Vagina (tissue), 2 donors: Measurements from ENCODE around the gene DEF6. TPM values are rescaled to one million over a fixed set of nuclear protein-coding genes. Genes with fewer than 3 reads are reported as not detected.

Source experiments
- DNase-seq, 2 donors: peaks; one replicate each; pipeline ENCODE4 v3.0.0-alpha.2; 2017; ENCODE audit errors: extremely low spot score in 2 of 2
- H3K27ac ChIP-seq: fragments of 200-600 bp; sonication (generic); one replicate; pipeline ENCODE4 v1.5.1; 2019
- H3K27me3 ChIP-seq: fragments of 200-600 bp; sonication (generic); one replicate; pipeline ENCODE4 v1.5.1; 2019
- H3K36me3 ChIP-seq, 2 donors: fragments of 200-600 bp; sonication (generic); one replicate each; pipeline ENCODE4 v1.5.1; 2017 to 2019
- H3K4me1 ChIP-seq: fragments of 200-600 bp; sonication (generic); one replicate; pipeline ENCODE4 v1.5.1; 2019
- H3K4me3 ChIP-seq, 2 donors: fragments of 200-600 bp; sonication (generic); 1 replicate in 1 of 2; 2 replicates in 1 of 2; pipeline ENCODE4 v1.5.1; 2016 to 2019
- H3K9me3 ChIP-seq: fragments of 200-600 bp; sonication (generic); one replicate; pipeline ENCODE4 v1.5.1; 2019
- CTCF ChIP-seq, 3 experiments: fragments of 450-650 bp in 2 of 3; fragments of 200-600 bp in 1 of 3; sonication (generic) in 1 of 3; IDR thresholded peaks; one replicate each; pipeline ENCODE4 v1.5.1; 2017 to 2019; ENCODE audit warnings: antibody characterized with exemption in 3 of 3, mild to moderate bottlenecking in 2 of 3, moderate library complexity in 2 of 3
- POLR2A ChIP-seq, 2 donors: fragments of 450-650 bp; IDR thresholded peaks; one replicate each; pipeline ENCODE4 v1.6.1; 2017; ENCODE audit warnings: antibody characterized with exemption in 2 of 2, mild to moderate bottlenecking in 2 of 2, moderate library complexity in 2 of 2
- POLR2AphosphoS5 ChIP-seq, 2 donors: sonication (generic); formaldehyde crosslinking; IDR thresholded peaks; one replicate each; pipeline ENCODE4 v1.9.0; 2017; ENCODE audit warnings: antibody characterized with exemption in 2 of 2, mild to moderate bottlenecking in 2 of 2, low read depth in 1 of 2; ENCODE audit not compliant: insufficient read depth in 1 of 2
- intact Hi-C: fragments of 100-400 bp; cut with DNase I; formaldehyde crosslinking; loops from one replicate; pipeline ENCODE4 v1.15.1; 2023
- total RNA-seq: library from RNA; depleted of rRNA; stranded (reverse); fragments of >200 nt; gene quantifications from one replicate; pipeline ENCODE4 v1.2.3, GENCODE V29; 2016

DEF6 gene
- total RNA-seq, 1 donor from 2014 or later = 23.1 TPM

GRCh38 chr6:35278708-35279107, 18.9 kb upstream of the DEF6 start:
- TF ChIP-seq POLR2A (IDR thresholded peaks at IDR 0.05) (no peak), CTCF (IDR thresholded peaks at IDR 0.05) (no peak), POLR2AphosphoS5 (IDR thresholded peaks at IDR 0.05; ENCODE audit: insufficient read depth in 1 of 2, low read depth in 1 of 2) (no peak)
- peaks cover 8% of the 10 kb centered on the region for H3K4me1 ChIP-seq
- no peaks in the 10 kb centered on the region for H3K27me3 ChIP-seq
- intact Hi-C loops = no loop called here
- DNase-seq = no peak
- no peak overlapping the region for H3K4me3 ChIP-seq
- peaks cover 0 to 28% of the 10 kb centered on the region in 2 donors for H3K36me3 ChIP-seq
- H3K27ac ChIP-seq = no peak overlapping the region
- H3K9me3 ChIP-seq = no peaks in the 10 kb centered on the region

GRCh38 chr6:35280903-35281302, 16.7 kb upstream of the DEF6 start:
- Histone ChIP-seq H3K9me3 (no peaks in the 10 kb centered on the region), H3K36me3 (peaks cover 0 to 43% of the 10 kb centered on the region in 2 donors), H3K4me1 (no peaks in the 10 kb centered on the region), H3K4me3 (no peak overlapping the region), H3K27ac (no peak overlapping the region), H3K27me3 (no peaks in the 10 kb centered on the region)
- no peak for DNase-seq
- TF ChIP-seq CTCF (IDR thresholded peaks at IDR 0.05) (no peak), POLR2AphosphoS5 (IDR thresholded peaks at IDR 0.05; ENCODE audit: insufficient read depth in 1 of 2, low read depth in 1 of 2) (no peak), POLR2A (IDR thresholded peaks at IDR 0.05) (no peak)
- intact Hi-C loops = no loop called here

- peaks cover 0 to 57% of the 10 kb centered on the region in 2 donors for H3K36me3 ChIP-seq
- intact Hi-C loops = no loop called here
- H3K4me1 ChIP-seq = no peaks in the 10 kb centered on the region
Observed at GRCh38 chr6:35282472-35282871, 15.1 kb upstream of the DEF6 start.

DNA sequence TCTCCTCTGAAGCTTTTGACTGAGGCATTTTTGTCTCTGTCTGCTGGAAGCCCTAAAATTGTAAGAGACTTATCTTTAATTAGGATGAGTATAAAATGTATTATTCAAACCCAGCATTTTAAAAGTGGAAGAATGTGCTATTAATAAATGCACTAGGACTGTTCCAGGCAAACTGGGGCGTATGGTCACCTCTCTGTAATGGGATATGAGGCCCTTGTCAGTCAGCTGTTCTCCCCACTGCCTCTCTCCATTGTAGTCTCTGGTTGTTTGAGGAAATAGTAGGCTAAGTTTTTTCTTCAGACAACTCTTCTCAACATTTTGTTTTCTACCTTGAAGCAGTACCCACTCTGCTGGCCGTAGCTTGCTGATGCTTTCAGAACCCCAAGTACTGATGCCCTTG, 14.3 kb upstream of the DEF6 start:
- no peak overlapping the region for H3K4me3 ChIP-seq
- H3K27me3 ChIP-seq = no peaks in the 10 kb centered on the region
- TF ChIP-seq POLR2AphosphoS5 (IDR thresholded peaks at IDR 0.05; ENCODE audit: insufficient read depth in 1 of 2, low read depth in 1 of 2) (no peak), POLR2A (IDR thresholded peaks at IDR 0.05) (no peak), CTCF (IDR thresholded peaks at IDR 0.05) (no peak)
- DNase-seq = no peak
- H3K27ac ChIP-seq = no peak overlapping the region
- peaks cover 0 to 65% of the 10 kb centered on the region in 2 donors for H3K36me3 ChIP-seq
- intact Hi-C loops = no loop called here
- H3K9me3 ChIP-seq = no peaks in the 10 kb centered on the region
- no peaks in the 10 kb centered on the region for H3K4me1 ChIP-seq

More at GRCh38 chr6:35282472-35282871, 15.1 kb upstream of the DEF6 start:
- Histone ChIP-seq H3K4me3 (no peak overlapping the region), H3K27ac (no peak overlapping the region), H3K27me3 (no peaks in the 10 kb centered on the region), H3K9me3 (no peaks in the 10 kb centered on the region)
- DNase-seq = no peak
- TF ChIP-seq CTCF (IDR thresholded peaks at IDR 0.05) (no peak), POLR2A (IDR thresholded peaks at IDR 0.05) (no peak), POLR2AphosphoS5 (IDR thresholded peaks at IDR 0.05; ENCODE audit: insufficient read depth in 1 of 2, low read depth in 1 of 2) (no peak)

GRCh38 chr6:35287671-35288396, 9.8 kb upstream of the DEF6 start:
- H3K4me3 ChIP-seq = no peak overlapping the region
- no peaks in the 10 kb centered on the region for H3K4me1 ChIP-seq
- peaks cover 0 to 89% of the 10 kb centered on the region in 2 donors for H3K36me3 ChIP-seq
- no peak for TF ChIP-seq POLR2A (IDR thresholded peaks at IDR 0.05)
- no peak for TF ChIP-seq CTCF (IDR thresholded peaks at IDR 0.05)
- no peak for TF ChIP-seq POLR2AphosphoS5 (IDR thresholded peaks at IDR 0.05; ENCODE audit: insufficient read depth in 1 of 2, low read depth in 1 of 2)
- no peaks in the 10 kb centered on the region for H3K27me3 ChIP-seq
- no peak overlapping the region for H3K27ac ChIP-seq
- no peak for DNase-seq
- intact Hi-C loops = no loop called here
- no peaks in the 10 kb centered on the region for H3K9me3 ChIP-seq
